HG03558 (cell line): ENCODE results near the gene TOLLIP.

Experiments
- ATAC-seq: cut with Tn5 transposase; IDR thresholded peaks from one replicate; pipeline ENCODE4 v1.9.1; 2021; ENCODE audit warnings: moderate number of reproducible peaks; ENCODE audit not compliant: unreplicated experiment; ENCODE audit errors: extremely low read depth

The TOLLIP gene

DNA sequence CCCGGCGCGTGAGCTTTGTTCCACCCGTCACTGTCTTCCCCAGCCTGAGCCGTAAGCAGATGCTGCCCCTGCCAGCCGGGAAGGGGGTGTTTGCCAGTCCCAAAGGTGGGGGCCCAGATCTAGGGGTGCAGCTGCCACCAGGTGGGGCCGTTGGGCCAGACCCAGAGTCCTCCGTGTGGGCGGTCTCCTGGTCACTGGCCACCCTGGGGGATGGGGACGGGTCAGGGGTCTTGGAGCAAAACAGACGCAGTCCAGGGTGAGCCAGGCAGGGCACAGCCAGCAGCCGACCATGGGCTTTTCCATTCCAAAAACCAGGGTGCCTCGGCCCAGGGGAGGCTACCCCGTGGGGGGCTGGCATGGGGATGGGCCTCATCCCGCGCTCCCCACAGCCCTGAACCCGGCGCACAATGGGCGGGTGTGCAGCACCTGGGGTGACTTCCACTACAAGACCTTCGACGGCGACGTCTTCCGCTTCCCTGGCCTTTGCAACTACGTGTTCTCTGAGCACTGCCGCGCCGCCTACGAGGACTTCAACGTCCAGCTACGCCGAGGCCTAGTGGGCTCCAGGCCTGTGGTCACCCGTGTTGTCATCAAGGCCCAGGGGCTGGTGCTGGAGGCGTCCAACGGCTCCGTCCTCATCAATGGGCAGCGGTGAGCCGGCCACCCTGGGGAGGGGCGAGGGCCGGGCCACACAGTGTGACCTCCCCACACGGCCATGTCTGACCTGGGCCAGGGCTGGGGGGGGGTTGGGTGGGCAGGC, 83.0 kb downstream of the TOLLIP start:
- no peak for ATAC-seq

DNA sequence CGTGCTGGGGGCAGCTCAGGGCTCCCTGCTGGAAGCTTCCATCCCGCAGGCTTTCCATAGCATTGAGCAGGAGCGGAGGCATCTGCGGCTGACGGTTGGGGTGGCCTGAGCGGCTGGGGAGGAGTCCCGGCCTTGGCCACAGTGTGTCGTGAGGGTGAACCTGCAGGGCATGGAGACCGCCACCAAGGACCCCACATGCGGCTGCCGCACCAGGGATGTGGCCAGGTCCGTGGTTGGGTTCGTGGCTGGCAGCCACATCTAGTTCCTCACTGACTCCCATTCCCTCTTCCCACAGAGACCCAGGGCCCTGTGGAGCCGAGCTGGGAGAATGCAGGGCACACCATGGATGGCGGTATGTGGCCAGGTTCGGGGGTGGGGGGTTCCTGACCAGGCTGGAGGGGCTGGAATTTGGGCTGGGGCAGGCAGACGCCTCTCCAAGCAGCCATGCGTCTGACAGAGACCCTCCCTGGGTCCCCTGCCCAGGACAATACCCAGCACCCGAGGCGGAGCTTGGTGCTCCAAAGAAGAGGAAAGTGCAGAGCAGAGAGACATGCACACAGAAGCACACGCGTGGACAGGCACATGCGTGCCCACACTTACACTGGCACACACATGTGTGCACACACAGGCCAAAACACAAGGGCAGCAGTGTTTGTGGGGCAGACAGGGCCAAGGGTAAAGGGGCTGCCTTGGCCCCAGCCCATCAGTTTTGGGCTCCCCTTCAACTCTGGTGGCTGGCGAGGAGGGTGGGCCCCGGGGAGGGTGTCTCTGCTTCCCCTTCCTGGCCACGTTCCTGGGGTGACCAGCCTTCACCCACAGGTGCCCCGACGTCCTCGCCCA, 83.8 kb downstream of the TOLLIP start:
- ATAC-seq: no peak

DNA sequence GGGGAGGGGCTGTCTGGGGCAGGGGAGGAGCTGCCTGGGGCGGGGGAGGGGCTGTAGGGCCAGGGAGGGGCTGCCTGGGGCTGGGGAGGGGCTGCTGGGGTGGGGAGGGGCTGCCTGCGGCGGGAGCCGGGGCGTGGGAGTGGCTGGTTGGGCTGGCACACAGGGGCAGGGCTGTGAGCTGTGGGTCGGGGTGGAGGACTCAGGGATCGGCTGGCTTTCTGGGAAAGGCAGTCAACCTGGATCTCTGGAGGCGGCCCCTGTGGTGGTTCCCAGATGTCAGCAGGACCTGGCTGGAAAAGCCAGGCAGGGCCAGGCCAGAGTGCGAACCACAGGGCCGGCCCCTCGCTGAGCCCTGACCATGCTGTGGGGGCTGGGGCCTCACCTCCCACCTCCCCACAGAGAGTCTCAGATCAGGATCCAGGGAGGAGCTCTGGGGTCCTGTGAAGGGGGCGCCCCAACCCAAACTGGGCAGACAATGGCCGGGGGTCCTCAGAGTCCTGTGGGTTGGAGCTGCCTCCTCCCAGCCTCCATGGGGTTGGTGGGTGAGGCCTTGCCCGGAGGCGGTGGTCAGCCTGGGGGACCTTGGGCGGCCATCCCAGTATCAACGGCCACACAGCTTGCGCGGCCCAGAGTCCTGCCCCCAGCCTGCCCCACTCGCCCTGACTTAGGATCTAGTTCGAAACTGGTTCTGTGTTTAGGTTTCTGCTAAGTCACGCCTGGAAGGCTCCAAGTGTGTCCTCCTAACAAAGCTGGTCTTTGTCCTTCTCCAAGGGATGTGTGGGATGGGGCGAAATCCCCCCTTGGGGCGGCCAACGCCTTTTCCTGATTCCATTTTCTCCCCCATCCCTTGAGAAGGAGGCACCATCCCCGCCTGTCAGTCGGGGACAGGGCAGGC, 84.7 kb downstream of the TOLLIP start:
- ATAC-seq: no peak
